NCI-H2081 treated with DMSO at 0.1 percent for 48 hours (cell line): ENCODE data around the gene TMEM184B.

Source experiments
- DNase-seq: peaks from one replicate; lab custom pipeline; 2025; lab: John Stamatoyannopoulos, UW

The TMEM184B gene

GRCh38 chr22:38223289-38223960, 49.4 kb downstream of the TMEM184B start:
- no peak for DNase-seq

- no peak for DNase-seq
These were observed 50.1 kb downstream of the TMEM184B start for GRCh38 chr22:38222797-38223119.

- DNase-seq, result no peak
These were observed 50.7 kb downstream of the TMEM184B start for GRCh38 chr22:38221908-38222796.

DNA sequence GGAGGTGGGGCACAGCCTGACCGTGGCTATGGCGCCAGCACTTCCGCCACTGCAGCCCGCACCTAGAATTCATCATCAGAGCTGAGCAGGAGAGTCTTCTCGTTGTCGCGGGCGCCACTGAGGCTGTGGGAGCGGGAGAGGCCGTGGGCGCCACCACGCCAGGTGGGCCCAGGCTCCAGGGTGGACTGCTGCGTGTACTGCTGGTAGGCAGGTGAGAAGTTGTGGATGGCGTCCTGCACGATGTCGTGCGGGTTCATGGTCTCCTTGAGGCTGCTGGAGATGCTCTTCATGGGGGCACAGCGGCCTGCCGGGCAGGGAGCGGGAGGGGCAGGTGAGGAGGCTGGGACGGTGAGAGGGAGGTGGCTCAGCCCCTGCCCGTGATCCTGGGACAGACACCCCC, 51.4 kb downstream of the TMEM184B start:
- no peak for DNase-seq

DNA sequence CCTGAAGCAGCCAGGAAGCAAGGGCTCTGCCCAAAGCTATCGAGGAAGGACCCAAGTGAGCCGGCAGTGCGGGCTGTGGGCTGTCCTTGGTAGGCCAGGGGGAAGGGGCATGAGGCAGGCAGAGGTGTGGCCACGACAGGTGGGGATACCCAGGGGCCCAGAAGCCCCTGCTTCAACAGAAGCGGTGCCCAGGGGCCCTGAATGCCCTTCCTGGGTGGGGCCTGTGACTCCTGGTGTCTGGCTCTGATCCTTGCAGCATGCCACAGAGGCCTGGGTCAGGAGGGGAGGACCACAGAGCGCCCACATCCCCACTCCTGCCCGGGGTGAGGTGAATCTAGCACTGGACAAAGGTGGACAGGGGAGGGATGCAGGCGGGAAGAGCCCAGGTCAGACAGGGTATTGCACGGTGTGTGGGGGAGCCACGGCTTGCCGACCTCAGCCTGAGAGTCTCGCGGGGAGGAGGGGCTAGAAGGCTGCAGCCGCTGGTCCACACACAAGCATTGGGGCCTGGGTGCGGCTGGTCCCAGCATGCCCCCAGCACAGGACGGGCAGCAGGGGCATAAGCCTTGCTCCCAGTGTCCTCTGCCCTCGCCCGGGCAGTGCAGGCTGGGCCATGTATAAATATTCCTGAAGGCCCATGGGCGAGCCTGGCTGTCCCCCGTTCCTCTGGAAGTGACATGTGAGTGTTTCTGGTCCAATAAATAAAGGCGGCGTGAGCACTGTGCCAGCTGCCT, 52.0 kb downstream of the TMEM184B start:
- DNase-seq, result no peak

DNA sequence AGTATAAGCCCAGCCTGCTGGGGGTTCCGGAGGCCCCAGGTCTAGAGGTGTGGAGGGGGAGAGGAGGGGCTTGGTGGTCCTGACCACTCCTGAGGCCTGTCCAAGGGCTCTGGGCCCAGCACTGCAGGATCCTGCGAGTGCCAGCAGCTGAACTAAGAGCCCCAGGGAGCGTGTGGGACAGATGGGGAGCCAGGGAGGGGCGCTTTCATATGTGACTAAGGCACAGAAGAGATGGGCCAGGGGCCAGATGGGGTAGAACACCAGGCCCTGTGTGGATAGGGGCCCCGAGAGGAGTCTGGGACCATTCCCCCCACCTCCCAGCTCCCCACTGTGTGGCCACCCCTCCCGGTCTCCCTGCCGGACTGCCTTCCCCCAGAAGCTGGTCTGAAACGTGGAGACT, 52.6 kb downstream of the TMEM184B start:
- no peak for DNase-seq

GRCh38 chr22:38219632-38220031, 53.2 kb downstream of the TMEM184B start:
- no peak for DNase-seq

DNA sequence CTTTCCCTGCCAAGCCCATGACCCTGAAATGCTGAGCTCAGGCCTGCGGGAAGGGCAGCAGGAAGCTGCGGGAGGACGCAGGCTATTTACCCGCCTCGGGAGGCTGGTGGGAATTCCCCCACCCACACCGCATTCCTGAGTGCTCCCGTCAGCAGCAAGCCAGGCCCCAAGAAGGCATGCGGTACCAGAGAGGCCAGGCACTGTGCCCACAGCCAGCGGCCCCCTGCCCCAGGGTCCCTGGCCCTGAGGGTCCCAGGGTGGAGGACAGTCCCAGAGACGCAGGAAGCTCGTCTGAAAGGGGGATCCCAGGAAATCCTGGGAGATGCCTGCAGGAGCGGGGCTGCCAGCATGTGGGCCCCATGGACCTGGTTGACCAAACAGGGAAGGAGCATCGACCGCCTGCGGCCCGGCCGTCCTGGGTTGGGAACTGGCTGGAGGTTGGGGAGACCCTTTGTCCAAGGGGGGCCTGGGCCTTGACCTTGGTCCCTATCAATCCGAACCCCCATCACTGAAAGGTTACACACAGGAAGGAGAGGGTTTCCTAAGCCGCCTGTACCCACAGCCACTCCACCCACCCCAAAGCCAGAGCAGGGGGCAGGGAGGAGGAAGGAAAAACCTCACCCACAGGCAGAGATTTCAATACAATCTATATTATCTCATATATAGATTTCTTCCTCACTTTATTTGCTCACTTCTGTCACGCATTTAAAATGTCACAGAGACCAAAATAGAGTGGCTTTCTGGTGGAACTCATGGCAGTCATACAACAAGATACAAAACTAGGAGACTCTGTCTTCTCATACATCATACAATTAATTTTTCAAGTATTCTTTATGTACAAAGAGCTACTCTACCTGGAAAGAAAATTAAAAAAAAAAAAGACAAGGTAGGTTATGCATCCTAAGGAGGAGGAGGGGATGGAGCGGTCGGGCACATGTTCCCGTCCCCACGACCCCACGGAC, 53.9 kb downstream of the TMEM184B start:
- DNase-seq, result no peak

DNA sequence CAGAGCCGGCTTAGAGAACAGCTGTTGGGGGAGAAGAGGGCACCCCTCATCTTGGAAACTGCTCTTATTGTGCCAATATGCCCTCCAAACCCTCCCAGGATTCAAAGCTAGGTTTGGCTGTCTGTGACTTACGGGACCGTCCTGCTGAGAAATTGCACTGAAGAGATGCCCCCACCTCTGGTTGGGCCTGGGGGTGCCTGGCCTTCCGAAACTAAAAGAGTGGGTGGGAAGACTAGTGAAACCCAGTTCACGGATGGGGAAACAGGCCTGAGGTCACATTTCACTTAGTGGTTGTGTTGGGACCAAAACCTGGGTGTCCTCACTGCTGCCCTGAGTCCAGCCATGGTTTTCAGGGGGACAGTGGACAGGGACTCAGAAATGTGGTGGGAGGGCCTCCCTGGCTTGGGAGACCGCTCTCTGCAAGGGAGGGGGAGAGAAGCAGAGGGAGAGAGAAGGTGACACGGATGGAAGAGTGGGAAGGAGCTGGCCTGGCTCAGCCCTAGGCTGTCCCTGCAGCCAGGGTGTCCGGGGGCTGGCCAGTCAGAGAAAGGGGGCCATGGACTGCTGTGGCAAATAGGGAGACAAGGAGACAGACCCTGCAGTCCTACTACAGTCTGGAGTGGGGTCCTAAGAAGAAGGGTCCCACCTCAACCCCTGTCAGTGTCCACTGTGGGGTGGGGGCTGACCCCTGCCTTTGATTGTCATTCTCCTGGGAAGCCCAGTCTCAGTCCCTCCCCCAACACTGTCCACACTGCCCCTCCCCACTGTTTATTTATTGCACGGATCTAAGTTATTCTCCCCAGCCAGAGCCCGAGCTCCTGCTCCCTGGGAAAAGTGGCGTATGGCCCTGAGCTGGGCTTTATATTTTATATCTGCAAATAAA, 57.4 kb downstream of the TMEM184B start:
- DNase-seq, result no peak

DNA sequence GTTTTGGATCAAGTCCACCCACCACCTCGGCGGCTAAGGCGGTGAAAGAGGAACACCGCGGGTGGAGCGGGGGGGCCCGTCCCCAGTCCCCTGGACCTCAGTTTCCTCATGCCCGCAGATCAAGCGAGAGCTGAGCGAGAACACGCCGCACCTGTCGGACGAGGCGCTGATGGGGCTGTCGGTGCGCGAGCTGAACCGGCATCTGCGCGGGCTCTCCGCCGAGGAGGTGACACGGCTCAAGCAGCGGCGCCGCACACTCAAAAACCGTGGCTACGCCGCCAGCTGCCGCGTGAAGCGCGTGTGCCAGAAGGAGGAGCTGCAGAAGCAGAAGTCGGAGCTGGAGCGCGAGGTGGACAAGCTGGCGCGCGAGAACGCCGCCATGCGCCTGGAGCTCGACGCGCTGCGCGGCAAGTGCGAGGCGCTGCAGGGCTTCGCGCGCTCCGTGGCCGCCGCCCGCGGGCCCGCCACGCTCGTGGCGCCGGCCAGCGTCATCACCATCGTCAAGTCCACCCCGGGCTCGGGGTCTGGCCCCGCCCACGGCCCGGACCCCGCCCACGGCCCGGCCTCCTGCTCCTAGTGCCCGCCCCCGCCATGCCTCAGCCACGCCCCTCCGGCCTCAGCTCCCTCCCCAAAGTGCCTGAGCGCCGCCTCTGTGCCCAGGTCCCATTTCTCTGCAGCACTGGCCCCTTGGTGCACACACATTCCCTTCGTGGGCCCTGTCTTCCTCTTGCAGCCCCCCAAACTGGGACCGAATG, 58.3 kb downstream of the TMEM184B start:
- no peak for DNase-seq

GRCh38 chr22:38213990-38214301, 58.9 kb downstream of the TMEM184B start:
- no peak for DNase-seq

GRCh38 chr22:38213319-38213989, 59.4 kb downstream of the TMEM184B start:
- no peak for DNase-seq

GRCh38 chr22:38212442-38212841, 60.4 kb downstream of the TMEM184B start:
- DNase-seq, result no peak

GRCh38 chr22:38211556-38211955, 61.3 kb downstream of the TMEM184B start:
- DNase-seq, result no peak

- DNase-seq, result no peak
These were observed 64.2 kb downstream of the TMEM184B start for GRCh38 chr22:38208551-38208968.

- DNase-seq, result no peak
These were observed 64.8 kb downstream of the TMEM184B start for GRCh38 chr22:38207898-38208432.

DNA sequence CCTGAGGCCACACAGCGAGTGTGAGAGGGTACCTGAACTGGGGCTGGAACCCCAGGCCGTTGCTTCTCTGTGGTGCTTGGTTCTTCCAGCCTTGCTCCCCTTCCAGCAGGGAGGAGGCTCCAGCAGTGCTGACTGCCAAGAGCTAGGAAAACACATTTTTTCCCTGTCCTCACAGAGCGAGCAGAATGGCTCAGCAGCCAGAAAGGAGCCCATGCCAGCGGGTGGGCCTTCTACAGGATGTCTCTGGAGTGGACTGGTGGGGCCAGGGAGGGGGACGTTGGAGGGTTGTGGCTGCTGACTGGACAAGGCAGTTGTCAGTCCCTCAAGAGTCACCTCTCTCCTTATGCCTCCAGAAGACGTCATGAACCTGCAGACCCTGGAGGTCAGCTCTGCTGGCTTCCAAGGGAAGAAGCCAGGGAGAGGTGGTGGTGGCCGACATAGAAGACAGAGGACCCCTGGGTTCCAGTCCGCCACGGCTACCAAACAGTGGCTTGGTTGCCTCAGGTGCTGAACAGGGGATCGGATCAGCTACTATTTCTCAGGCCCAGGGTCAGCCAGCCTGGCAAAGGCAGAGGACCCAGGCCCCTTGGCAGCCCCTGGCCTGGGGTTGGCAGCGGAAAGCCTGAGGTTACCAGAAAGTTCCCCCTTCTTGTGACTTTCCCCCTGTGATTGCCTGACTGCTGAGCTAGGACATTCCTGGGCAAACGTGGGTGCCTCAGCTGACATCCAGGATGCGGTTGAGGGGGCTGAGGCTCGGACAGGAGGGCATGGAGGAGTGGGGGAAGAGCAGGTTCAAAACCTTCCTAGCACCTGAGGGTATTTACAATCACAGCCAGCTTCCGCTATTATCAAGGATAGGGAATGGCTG, 67.3 kb downstream of the TMEM184B start:
- DNase-seq, result no peak

DNA sequence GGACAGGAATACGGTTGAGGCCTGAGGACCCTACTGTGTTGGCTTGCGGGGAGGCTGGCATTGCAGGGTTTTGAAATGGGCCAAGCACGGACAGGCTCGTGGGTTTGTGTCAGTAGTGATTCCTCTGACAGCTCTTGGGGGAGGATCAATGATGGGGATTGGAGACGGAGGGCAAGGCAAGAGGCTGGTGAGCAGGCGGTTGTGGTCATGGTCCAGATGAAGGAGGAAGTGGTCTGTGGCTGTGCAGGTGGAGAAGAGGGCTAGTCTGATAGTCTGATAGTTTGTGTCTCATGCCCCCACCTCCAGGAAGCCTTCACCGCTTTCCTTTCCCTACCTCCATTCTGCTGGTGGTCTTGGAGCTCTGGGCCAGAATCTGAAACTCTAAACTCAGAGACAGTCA, 68.0 kb downstream of the TMEM184B start:
- DNase-seq, result no peak
